GM21360 (cell line): ENCODE results near the gene GKAP1.
"Not testable (repeated sequence)": the region's sequence is repeated elsewhere in the genome, so short reads cannot be mapped to it uniquely, and the experiment has no call there.

Experiments
- ATAC-seq: cut with Tn5 transposase; IDR thresholded peaks from one replicate; pipeline ENCODE4 v1.9.1; 2021; ENCODE audit warnings: mild to moderate bottlenecking, moderate library complexity; ENCODE audit not compliant: unreplicated experiment

GKAP1 gene

GRCh38 chr9:83817356-83818278 is at the start of gene GKAP1:
GKAP1 (minus strand) TSS chr9:83817769; CDS start chr9:83806517, 11,252 bp downstream.
- peak; percentile 75 for ATAC-seq

- ATAC-seq: peak; percentile 78
Observed at GRCh38 chr9:83849895-83850294, 32.3 kb upstream of the GKAP1 start.

GRCh38 chr9:83837070-83837643 is 19.6 kb upstream of the GKAP1 start:
- ATAC-seq: not testable (repeated sequence)

GRCh38 chr9:83830426-83831071 is 13.0 kb upstream of the GKAP1 start:
- not testable (repeated sequence) for ATAC-seq

GRCh38 chr9:83824986-83825623 is 7.5 kb upstream of the GKAP1 start:
- ATAC-seq: not testable (repeated sequence)

GRCh38 chr9:83817011-83817355 is 586 bp downstream of the GKAP1 start:
- not testable (repeated sequence) for ATAC-seq

GRCh38 chr9:83815120-83815519 is 2.4 kb downstream of the GKAP1 start:
- ATAC-seq: not testable (repeated sequence)

GRCh38 chr9:83809213-83809612 is 8.4 kb downstream of the GKAP1 start:
- not testable (repeated sequence) for ATAC-seq

- ATAC-seq: not testable (repeated sequence)
Observed at GRCh38 chr9:83804454-83804853, 13.1 kb downstream of the GKAP1 start.

- ATAC-seq: not testable (repeated sequence)
Observed at GRCh38 chr9:83803941-83804340, 13.6 kb downstream of the GKAP1 start.

GRCh38 chr9:83800236-83801033 is 17.1 kb downstream of the GKAP1 start:
- no peak for ATAC-seq

- no peak for ATAC-seq
Observed at GRCh38 chr9:83794051-83794450, 23.5 kb downstream of the GKAP1 start.

- no peak for ATAC-seq
Observed at GRCh38 chr9:83792746-83793145, 24.8 kb downstream of the GKAP1 start.

GRCh38 chr9:83778164-83778563 is 39.4 kb downstream of the GKAP1 start:
- ATAC-seq: no peak

- ATAC-seq: no peak
Observed at GRCh38 chr9:83775932-83776331, 41.6 kb downstream of the GKAP1 start.

- no peak for ATAC-seq
Observed at GRCh38 chr9:83772860-83773259, 44.7 kb downstream of the GKAP1 start.

GRCh38 chr9:83765376-83765775 is 52.2 kb downstream of the GKAP1 start:
- ATAC-seq: no peak

GRCh38 chr9:83754383-83754977 is 63.1 kb downstream of the GKAP1 start:
- ATAC-seq: peak; percentile 82

- ATAC-seq: no peak
Observed at GRCh38 chr9:83749706-83750105, 67.9 kb downstream of the GKAP1 start.

GRCh38 chr9:83744206-83744605 is 73.4 kb downstream of the GKAP1 start:
- ATAC-seq: no peak
